Measurements from ENCODE around the gene BATF2.

BATF2 gene

GRCh38 chr11:64969209-64969608 lies 27.6 kb downstream of the BATF2 start:
- DNase-seq (ENCODE audit: low read depth): no peak

DNA sequence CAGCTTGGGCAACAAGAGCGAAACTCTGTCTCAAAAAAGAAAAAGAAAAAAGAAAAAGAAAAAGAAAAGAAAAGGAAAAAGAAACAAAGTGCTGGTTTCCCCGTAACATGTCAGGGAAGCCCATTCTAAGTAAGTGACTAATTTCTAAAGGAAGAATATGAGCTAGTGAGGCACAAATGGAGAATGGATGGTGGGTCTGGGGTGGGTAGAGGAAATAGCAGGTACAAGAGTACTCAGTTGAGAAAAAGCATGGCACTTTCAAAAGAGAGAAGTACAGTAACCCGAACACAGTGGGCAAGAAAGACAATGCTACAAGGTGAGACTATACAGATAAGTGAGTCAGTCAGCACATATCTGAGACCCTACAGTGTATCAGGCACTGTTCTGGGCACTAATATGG lies 29.4 kb downstream of the BATF2 start:
- DNase-seq (ENCODE audit: low read depth): no peak

GRCh38 chr11:64963072-64963631 lies 33.6 kb downstream of the BATF2 start:
- DNase-seq (ENCODE audit: low read depth): no peak

DNA sequence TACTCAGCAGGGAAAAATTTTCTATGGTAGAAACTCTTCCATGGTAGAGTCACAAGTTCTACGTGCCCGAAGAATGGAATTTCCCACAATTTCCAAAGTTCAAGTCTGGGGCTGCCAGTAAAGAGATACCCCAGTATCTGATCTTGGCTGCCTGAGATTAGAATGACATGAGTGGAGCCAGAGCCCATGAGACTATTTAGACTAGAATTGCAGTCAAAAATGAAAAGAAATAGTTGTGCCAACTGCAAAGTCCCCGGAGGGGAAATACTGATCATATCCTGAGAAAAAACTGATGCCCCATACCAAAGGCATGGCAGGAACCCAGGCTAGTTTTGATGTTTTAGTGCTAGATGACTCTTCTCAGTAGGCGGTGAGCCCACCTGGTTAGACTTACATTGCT lies 36.1 kb downstream of the BATF2 start:
- DNase-seq (ENCODE audit: low read depth): no peak

- no peak for DNase-seq (ENCODE audit: low read depth)
Measured at GRCh38 chr11:64959498-64959897, 37.3 kb downstream of the BATF2 start.

- no peak for DNase-seq (ENCODE audit: low read depth)
Measured at GRCh38 chr11:64954201-64954600, 42.6 kb downstream of the BATF2 start.

- DNase-seq (ENCODE audit: low read depth): no peak
Measured at GRCh38 chr11:64951529-64951928, 45.2 kb downstream of the BATF2 start.

DNA sequence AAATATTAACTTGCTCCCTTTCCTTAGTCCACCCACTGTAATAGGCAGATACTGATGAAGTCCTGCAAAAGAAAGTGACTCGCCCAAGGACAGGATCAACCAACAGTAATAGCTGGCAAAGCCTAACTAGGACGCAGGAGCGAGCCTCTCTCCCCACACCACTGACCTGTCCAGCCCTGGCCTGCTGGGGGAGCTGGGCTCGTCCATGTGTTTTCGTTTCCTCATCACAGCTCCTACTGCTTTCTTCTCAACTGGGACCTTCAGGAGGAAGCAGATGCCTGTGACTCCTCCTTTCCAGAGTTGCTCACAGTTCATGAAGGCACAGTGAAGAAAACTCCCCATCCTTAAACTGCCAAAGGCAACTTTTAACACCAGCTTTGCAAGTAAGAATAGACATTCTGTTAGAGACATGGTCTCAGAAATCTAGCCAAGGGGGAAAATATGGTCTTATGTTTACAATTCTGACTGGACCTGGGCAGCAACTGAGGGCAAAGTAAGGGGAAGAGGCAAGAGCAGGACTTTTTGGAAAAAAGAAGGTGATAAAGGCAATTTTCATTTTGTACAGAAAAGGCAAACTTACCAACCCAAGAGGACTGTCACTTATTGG lies 49.5 kb downstream of the BATF2 start:
- no peak for DNase-seq (ENCODE audit: low read depth)
